ENCODE measurements around the gene NARS2.

Gene NARS2

GRCh38 chr11:78426845-78427244, 147.8 kb downstream of the NARS2 start:
- Histone ChIP-seq H3K36me3 (replicated peaks) (no peaks in the 10 kb centered on the region), H3K4me3 (ENCODE audit: low read depth, low read length) (no peak overlapping the region), H3K27ac (no peak overlapping the region), H3K27me3 (replicated peaks) (no peaks in the 10 kb centered on the region)
- in situ Hi-C loops (cut with HindIII; ENCODE audit: low pct_ligation_motif_present, low sequenced_read_pairs): no loop called here
- no peak for DNase-seq
- TF ChIP-seq CTCF (IDR thresholded peaks at IDR 0.05; ENCODE audit: low read depth, low read length, missing control alignments): no peak

- no peaks in the 10 kb centered on the region for H3K36me3 ChIP-seq (replicated peaks)
These were observed 149.1 kb downstream of the NARS2 start for GRCh38 chr11:78425399-78426070.

GRCh38 chr11:78424334-78425270, 150.1 kb downstream of the NARS2 start:
- H3K27ac ChIP-seq: no peak overlapping the region

More at GRCh38 chr11:78425399-78426070, 149.1 kb downstream of the NARS2 start:
- TF ChIP-seq CTCF (IDR thresholded peaks at IDR 0.05; ENCODE audit: low read depth, low read length, missing control alignments): no peak
- DNase-seq: no peak
- Histone ChIP-seq H3K27me3 (replicated peaks) (no peaks in the 10 kb centered on the region), H3K4me3 (ENCODE audit: low read depth, low read length) (no peak overlapping the region), H3K27ac (no peak overlapping the region)
- in situ Hi-C loops (cut with HindIII; ENCODE audit: low pct_ligation_motif_present, low sequenced_read_pairs): no loop called here

GRCh38 chr11:78423241-78423640, 151.4 kb downstream of the NARS2 start:
- Histone ChIP-seq H3K36me3 (replicated peaks) (no peaks in the 10 kb centered on the region), H3K27ac (no peak overlapping the region), H3K4me3 (ENCODE audit: low read depth, low read length) (no peak overlapping the region), H3K27me3 (replicated peaks) (no peaks in the 10 kb centered on the region)
- TF ChIP-seq CTCF (IDR thresholded peaks at IDR 0.05; ENCODE audit: low read depth, low read length, missing control alignments): no peak
- no peak for DNase-seq
- in situ Hi-C loops (cut with HindIII; ENCODE audit: low pct_ligation_motif_present, low sequenced_read_pairs): no loop called here

More at GRCh38 chr11:78424334-78425270, 150.1 kb downstream of the NARS2 start:
- in situ Hi-C loops (cut with HindIII; ENCODE audit: low pct_ligation_motif_present, low sequenced_read_pairs): no loop called here
- no peak for DNase-seq
- TF ChIP-seq CTCF (IDR thresholded peaks at IDR 0.05; ENCODE audit: low read depth, low read length, missing control alignments): no peak
- Histone ChIP-seq H3K36me3 (replicated peaks) (no peaks in the 10 kb centered on the region), H3K27me3 (replicated peaks) (no peaks in the 10 kb centered on the region), H3K4me3 (ENCODE audit: low read depth, low read length) (no peak overlapping the region)

- peak; percentile 85 for DNase-seq
- in situ Hi-C loops (cut with HindIII; ENCODE audit: low pct_ligation_motif_present, low sequenced_read_pairs): no loop called here
- no peak for TF ChIP-seq CTCF (IDR thresholded peaks at IDR 0.05; ENCODE audit: low read depth, low read length, missing control alignments)
- Histone ChIP-seq H3K4me3 (ENCODE audit: low read depth, low read length) (no peak overlapping the region), H3K27me3 (replicated peaks) (no peaks in the 10 kb centered on the region), H3K27ac (peak overlapping the region; percentile 86), H3K36me3 (replicated peaks) (no peaks in the 10 kb centered on the region)
These were observed 153.9 kb downstream of the NARS2 start for GRCh38 chr11:78420796-78421209.

Measured in brain microvascular endothelial cell (primary cell).